ACC112 (cell line): Measurements from ENCODE around the gene ZNF48.
A peak's percentile ranks its signal among the peaks of the same experiment; 100 is the strongest.

ENCODE experiments used
- H2AFZ ChIP-seq: fragments of 200-600 bp; sonication (generic); one replicate; pipeline ENCODE4 v1.6.0; 2017; ENCODE audit warnings: antibody characterized with exemption, low read length; ENCODE audit not compliant: unreplicated experiment
- H3K27ac ChIP-seq: fragments of 200-600 bp; sonication (generic); 2 replicates; pipeline ENCODE4 v1.5.1; 2014; ENCODE audit warnings: low read depth, mild to moderate bottlenecking, antibody characterized with exemption, low read length, moderate library complexity
- H3K27me3 ChIP-seq: fragments of 200-600 bp; sonication (generic); 2 replicates; pipeline ENCODE4 v1.6.1; 2014; ENCODE audit warnings: mild to moderate bottlenecking, antibody characterized with exemption, low read length, moderate library complexity, mixed read lengths; ENCODE audit not compliant: insufficient read depth
- H3K36me3 ChIP-seq: fragments of 200-600 bp; sonication (generic); 2 replicates; pipeline ENCODE4 v1.6.1; 2016; ENCODE audit warnings: mild to moderate bottlenecking, antibody characterized with exemption, low read length, moderate library complexity, mixed read lengths; ENCODE audit not compliant: insufficient read depth
- H3K4me1 ChIP-seq: fragments of 200-600 bp; sonication (generic); one replicate; pipeline ENCODE4 v1.6.1; 2016; ENCODE audit warnings: low read length, mixed read lengths; ENCODE audit not compliant: insufficient read depth, unreplicated experiment, control insufficient read depth
- H3K4me3 ChIP-seq: fragments of 200-600 bp; sonication (generic); 2 replicates; pipeline ENCODE4 v1.5.1; 2014; ENCODE audit warnings: mild to moderate bottlenecking, low read depth, low read length
- H3K79me2 ChIP-seq: fragments of 200-600 bp; sonication (generic); one replicate; pipeline ENCODE4 v1.6.0; 2016; ENCODE audit warnings: low read length; ENCODE audit not compliant: control insufficient read depth, unreplicated experiment, insufficient read depth

ZNF48 gene

GRCh38 chr16:30395155-30395991 is at the start of gene ZNF48:
ZNF48 (plus strand) TSS chr16:30395420; CDS start chr16:30395795, 375 bp downstream.
- H3K79me2 ChIP-seq, result peaks cover 4% of the 10 kb centered on the region
- peak within 1 kb of the TSS; percentile 84 for H2AFZ ChIP-seq
- H3K4me1 ChIP-seq, result peaks cover 14% of the 10 kb centered on the region
- peak within 1 kb of the TSS; percentile 99 for H3K4me3 ChIP-seq
- no peaks in the 10 kb centered on the region for H3K36me3 ChIP-seq
- H3K27me3 ChIP-seq, result no peaks in the 10 kb centered on the region
- H3K27ac ChIP-seq, result peak within 1 kb of the TSS; percentile 57

- Histone ChIP-seq H3K27me3 (no peaks in the 10 kb centered on the region), H3K4me3 (no peak overlapping the region), H2AFZ (no peak overlapping the region), H3K36me3 (0 out of 2 replicates have a peak, but pooled peaks cover 7% of the 10 kb centered on the region), H3K79me2 (no peaks in the 10 kb centered on the region), H3K27ac (no peak overlapping the region), H3K4me1 (peaks cover 4% of the 10 kb centered on the region)
These were observed 48.9 kb upstream of the ZNF48 start for GRCh38 chr16:30346286-30346685.

- H3K36me3 ChIP-seq, result 0 out of 2 replicates have a peak, but pooled peaks cover 7% of the 10 kb centered on the region
- H3K79me2 ChIP-seq, result peaks cover 3% of the 10 kb centered on the region
- no peaks in the 10 kb centered on the region for H3K27me3 ChIP-seq
- peaks cover 21% of the 10 kb centered on the region for H3K4me1 ChIP-seq
- no peak overlapping the region for H2AFZ ChIP-seq
- H3K27ac ChIP-seq, result no peak overlapping the region
- H3K4me3 ChIP-seq, result no peak overlapping the region
These were observed 47.1 kb upstream of the ZNF48 start for GRCh38 chr16:30348113-30348512.

- Histone ChIP-seq H3K4me3 (no peak overlapping the region), H3K36me3 (0 out of 2 replicates have a peak, but pooled peaks cover 7% of the 10 kb centered on the region), H3K27me3 (no peaks in the 10 kb centered on the region), H3K4me1 (peaks cover 22% of the 10 kb centered on the region), H3K27ac (no peak overlapping the region), H2AFZ (no peak overlapping the region), H3K79me2 (peaks cover 11% of the 10 kb centered on the region)
These were observed 46.3 kb upstream of the ZNF48 start for GRCh38 chr16:30348929-30349328.

GRCh38 chr16:30349675-30350074 is 45.5 kb upstream of the ZNF48 start:
- Histone ChIP-seq H3K79me2 (peaks cover 18% of the 10 kb centered on the region), H3K27me3 (no peaks in the 10 kb centered on the region), H3K36me3 (0 out of 2 replicates have a peak, but pooled peaks cover 7% of the 10 kb centered on the region), H3K4me3 (no peak overlapping the region), H2AFZ (no peak overlapping the region), H3K27ac (no peak overlapping the region), H3K4me1 (peaks cover 25% of the 10 kb centered on the region)

- Histone ChIP-seq H3K4me3 (no peak overlapping the region), H3K4me1 (peaks cover 25% of the 10 kb centered on the region), H3K27ac (no peak overlapping the region), H2AFZ (no peak overlapping the region), H3K27me3 (no peaks in the 10 kb centered on the region), H3K36me3 (0 out of 2 replicates have a peak, but pooled peaks cover 7% of the 10 kb centered on the region), H3K79me2 (peaks cover 22% of the 10 kb centered on the region)
These were observed 44.9 kb upstream of the ZNF48 start for GRCh38 chr16:30350134-30350871.

- Histone ChIP-seq H3K79me2 (peaks cover 22% of the 10 kb centered on the region), H3K4me1 (peaks cover 30% of the 10 kb centered on the region), H3K27ac (no peak overlapping the region), H2AFZ (no peak overlapping the region), H3K4me3 (no peak overlapping the region), H3K36me3 (0 out of 2 replicates have a peak, but pooled peaks cover 7% of the 10 kb centered on the region), H3K27me3 (no peaks in the 10 kb centered on the region)
These were observed 44.2 kb upstream of the ZNF48 start for GRCh38 chr16:30351001-30351441.

GRCh38 chr16:30351586-30352419 is 43.4 kb upstream of the ZNF48 start:
- Histone ChIP-seq H3K27me3 (no peaks in the 10 kb centered on the region), H3K27ac (peak overlapping the region; percentile 80), H3K4me1 (peaks cover 38% of the 10 kb centered on the region), H2AFZ (no peak overlapping the region), H3K4me3 (no peak overlapping the region), H3K36me3 (0 out of 2 replicates have a peak, but pooled peaks cover 7% of the 10 kb centered on the region), H3K79me2 (peaks cover 22% of the 10 kb centered on the region)

- H3K79me2 ChIP-seq, result peaks cover 22% of the 10 kb centered on the region
- H3K4me1 ChIP-seq, result peaks cover 47% of the 10 kb centered on the region
- H3K4me3 ChIP-seq, result no peak overlapping the region
- no peak overlapping the region for H2AFZ ChIP-seq
- 0 out of 2 replicates have a peak, but pooled peaks cover 7% of the 10 kb centered on the region for H3K36me3 ChIP-seq
- no peaks in the 10 kb centered on the region for H3K27me3 ChIP-seq
- H3K27ac ChIP-seq, result peak overlapping the region; percentile 80
These were observed 42.5 kb upstream of the ZNF48 start for GRCh38 chr16:30352488-30353401.
